GM12801 (cell line): ENCODE results near the gene FLT3LG.

Experiments
- TF ChIP-seq, protein P1 (sequence below): IDR thresholded peaks from one replicate; pipeline ENCODE4 v1.5.1; 2011; ENCODE audit warnings: control low read depth; ENCODE audit not compliant: insufficient read length; ENCODE audit errors: extremely low read depth

FLT3LG gene

DNA sequence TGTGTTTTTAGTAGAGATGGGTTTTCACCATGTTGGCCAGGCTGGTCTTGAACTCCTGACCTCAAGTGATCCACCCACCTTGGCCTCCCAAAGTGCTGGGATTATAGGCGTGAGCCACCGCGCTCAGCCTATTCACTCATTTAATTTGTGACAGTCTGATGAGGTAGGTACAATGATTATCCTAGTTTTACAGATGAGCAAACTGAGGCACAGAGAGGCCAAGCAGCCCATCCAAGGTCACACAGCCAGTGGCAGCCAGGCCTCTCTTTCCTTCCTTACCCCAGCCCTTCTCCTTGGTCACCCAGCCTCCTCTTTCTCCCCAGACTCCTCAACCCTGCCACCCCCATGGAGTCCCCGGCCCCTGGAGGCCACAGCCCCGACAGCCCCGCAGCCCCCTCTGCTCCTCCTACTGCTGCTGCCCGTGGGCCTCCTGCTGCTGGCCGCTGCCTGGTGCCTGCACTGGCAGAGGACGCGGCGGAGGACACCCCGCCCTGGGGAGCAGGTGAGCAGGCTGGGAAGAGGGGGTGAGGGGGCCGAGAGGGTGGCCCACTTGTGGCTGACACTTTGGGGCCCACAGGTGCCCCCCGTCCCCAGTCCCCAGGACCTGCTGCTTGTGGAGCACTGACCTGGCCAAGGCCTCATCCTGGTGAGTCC lies 6.1 kb downstream of the FLT3LG start:
- TF ChIP-seq, protein P1, sequence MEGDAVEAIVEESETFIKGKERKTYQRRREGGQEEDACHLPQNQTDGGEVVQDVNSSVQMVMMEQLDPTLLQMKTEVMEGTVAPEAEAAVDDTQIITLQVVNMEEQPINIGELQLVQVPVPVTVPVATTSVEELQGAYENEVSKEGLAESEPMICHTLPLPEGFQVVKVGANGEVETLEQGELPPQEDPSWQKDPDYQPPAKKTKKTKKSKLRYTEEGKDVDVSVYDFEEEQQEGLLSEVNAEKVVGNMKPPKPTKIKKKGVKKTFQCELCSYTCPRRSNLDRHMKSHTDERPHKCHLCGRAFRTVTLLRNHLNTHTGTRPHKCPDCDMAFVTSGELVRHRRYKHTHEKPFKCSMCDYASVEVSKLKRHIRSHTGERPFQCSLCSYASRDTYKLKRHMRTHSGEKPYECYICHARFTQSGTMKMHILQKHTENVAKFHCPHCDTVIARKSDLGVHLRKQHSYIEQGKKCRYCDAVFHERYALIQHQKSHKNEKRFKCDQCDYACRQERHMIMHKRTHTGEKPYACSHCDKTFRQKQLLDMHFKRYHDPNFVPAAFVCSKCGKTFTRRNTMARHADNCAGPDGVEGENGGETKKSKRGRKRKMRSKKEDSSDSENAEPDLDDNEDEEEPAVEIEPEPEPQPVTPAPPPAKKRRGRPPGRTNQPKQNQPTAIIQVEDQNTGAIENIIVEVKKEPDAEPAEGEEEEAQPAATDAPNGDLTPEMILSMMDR: no peak

DNA sequence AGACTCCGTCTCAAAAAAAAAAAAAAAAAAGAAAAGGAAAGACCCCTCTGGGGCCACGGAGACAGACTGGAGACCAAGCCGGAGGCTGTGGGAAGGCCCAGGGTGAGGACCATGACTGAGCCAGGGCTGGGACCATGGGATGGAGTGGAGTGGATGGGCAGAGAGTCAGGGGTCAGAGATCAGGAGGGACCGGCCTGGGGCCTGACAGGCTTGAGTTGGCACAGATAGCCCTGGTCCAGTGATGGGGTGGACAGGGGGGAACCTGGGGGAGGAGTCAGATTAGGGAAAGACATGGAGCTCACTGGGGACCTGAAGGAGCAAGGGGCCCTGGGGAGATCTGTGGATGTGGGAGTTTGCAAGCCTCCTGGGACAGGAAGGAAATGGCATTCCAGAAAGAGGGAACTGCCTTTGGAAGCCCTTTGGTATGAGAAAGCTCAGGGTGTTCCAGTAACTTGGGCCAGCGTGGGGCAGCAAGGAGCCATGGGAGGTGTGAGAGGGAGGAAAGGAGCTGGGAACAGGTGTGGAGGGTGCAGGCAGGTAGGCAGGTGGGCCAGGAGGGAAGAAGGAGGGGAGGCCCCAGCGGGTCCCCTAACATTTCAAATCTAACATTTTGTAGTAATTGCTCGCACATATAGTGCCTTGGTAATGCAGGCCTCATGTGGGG lies 7.1 kb downstream of the FLT3LG start:
- TF ChIP-seq, protein P1: no peak

DNA sequence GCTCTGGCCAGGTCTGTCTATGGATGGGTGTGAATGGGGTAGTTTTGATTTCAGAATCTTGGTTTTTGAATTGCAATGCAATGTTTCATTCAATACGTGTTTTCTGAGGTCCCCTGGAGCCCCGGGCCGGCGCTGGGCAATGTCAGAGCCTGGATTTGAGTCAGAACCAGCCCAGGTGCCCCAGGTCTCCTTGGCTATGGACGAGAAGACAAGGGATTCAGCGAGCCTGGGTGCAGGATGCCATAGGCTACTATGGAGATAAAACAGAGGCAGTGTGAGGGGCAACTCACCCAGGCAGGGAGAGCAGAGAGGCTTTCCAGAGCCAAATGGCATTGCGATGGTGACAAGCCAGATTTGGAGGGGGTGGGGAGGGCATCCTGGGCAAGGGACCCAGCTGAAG lies 12.2 kb downstream of the FLT3LG start:
- TF ChIP-seq, protein P1: no peak

DNA sequence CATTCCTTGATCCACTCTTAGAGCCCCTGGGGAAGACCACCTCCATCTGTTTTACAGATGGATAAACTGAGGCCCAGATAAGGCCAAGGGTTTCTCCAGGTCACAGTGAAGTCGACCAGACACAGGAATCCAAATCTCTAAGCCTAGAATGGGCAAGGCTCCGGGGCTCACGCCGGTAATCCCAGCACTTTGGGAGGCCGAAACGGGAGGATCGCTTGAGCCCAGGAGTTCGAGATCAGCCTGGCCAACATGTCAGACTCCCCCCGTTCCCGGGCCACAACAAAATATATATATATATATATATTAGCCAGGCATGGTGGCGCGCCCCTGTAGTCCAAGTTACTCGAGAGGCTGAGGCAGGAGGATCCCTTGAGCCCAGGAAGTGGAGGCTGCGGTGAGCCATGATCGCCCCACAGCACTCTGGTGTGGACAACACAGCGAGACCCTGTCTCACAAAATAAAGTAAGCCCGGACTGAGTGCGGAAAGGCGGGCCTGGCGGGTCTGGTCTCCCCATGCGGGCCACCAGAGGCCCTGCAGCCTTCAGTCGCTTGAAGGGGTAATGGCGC lies 12.8 kb downstream of the FLT3LG start:
- TF ChIP-seq, protein P1: no peak

DNA sequence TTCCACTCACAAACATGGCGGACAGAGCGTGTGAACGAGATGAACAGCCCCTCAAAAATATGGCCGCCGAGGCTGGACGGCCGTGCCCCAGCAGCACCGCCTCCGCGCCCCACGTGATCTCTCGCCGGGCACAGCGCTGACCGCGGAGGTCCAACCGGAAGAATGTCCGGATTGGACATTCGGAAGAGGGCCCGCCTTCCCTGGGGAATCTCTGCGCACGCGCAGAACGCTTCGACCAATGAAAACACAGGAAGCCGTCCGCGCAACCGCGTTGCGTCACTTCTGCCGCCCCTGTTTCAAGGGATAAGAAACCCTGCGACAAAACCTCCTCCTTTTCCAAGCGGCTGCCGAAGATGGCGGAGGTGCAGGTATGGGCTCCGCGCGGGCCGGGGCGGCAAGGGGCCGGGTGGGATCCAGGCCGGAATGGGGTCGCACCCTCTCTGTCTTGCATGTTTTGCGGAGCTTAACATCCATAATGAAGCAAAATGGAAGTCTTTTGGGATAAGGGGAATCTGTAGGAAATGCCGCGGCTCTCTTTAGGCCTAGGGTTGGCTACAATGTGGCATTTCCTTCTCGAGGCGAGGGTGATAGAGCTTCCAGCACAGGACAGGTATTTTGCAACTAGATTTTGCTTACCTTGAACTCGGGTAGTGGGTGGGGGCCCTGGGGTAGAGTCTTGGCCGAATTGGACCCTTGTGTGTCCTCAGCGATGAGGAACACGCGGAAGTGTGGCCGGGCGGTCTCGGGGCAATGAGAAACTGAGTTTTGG lies 13.4 kb downstream of the FLT3LG start, which contains the start of gene RPL13A:
TSS of gene RPL13A (plus strand) at position 332 of the 769 bp plus-strand sequence. CDS start at position 354, 22 bp downstream.
- TF ChIP-seq, protein P1: no peak

DNA sequence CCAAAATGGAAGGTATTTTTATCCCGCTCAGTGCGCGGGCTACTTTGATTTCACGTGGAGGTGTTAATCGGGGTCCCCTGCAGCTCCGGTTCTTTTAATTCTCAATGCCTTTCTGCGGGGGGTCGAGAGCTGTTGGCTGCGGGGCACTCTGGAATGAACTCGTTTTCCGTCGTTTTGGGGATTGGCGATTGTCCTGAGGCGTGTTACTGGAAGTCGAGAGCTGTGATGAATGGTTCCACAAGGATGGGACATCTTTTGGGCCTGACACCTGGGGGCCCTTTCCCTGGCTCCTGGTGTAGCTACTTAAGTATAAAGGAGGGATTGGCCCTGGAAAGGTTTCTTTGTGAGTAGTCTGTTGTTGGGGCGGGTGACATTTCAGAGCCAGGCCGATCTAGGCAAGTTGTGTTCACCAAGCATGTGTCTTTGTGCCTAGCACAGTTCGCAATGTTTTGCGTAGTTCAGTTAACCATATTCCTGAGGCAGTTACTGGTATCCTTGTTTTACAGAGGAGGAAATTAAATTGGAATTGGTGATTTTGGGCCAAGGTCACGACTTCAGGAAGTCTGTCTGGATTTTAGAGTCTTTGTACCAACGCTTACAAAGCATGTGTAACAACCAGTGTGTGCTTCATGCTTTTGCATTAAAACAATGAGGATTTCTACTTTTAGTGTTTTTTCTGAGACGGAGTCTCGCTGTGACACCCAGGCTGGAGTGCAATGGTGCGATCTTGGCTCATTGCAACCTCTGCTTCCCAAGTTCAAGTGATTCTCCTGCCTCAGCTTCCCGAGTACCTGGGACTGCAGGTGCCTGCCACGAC lies 14.2 kb downstream of the FLT3LG start:
- TF ChIP-seq, protein P1: no peak
